Measurements from ENCODE around the gene MAP1LC3B. TPM values are rescaled to one million over a fixed set of nuclear protein-coding genes. Genes with fewer than 3 reads are reported as not detected.

Gene MAP1LC3B
- total and polyA plus RNA-seq, 2 of the 8 experiments (the other 6 are each of a cell fraction or from before 2014, with no cell fraction given) = 29.5 to 48.5 TPM

DNA sequence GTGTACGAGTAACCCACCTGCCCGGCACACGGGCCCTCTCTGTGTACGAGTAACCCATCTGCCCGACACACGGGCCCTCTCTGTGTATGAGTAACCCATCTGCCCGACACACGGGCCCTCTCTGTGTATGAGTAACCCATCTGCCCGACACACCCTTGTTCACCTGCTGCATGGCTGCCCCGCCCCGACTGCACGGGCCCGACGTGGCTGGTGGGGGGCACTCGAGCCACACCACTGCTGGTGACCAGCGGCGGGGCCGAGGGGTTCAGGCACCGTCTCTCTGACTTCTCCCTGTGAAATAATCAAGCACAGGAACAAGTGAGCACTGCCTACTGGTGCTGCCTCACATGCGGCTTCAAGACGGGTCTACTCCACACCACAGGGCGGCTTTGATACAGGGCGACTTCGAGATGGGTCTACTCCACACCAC is 22.1 kb downstream of the MAP1LC3B start (continued):
- TF ChIP-seq SUZ12 (IDR thresholded peaks at IDR 0.05; ENCODE audit: low read length) = no peak
- TF ChIP-seq SP4 (IDR thresholded peaks at IDR 0.05; ENCODE audit: low read length) = no peak
- no peak for TF ChIP-seq SAP30 (IDR thresholded peaks at IDR 0.05; ENCODE audit: insufficient read depth, insufficient replicate concordance, low read length)
- TF ChIP-seq CHD2 (IDR thresholded peaks at IDR 0.05; ENCODE audit: low read length) = no peak
- no peak for TF ChIP-seq CHD7 (IDR thresholded peaks at IDR 0.05; ENCODE audit: insufficient replicate concordance, low read length)
- no peak for TF ChIP-seq TAF1 (IDR thresholded peaks at IDR 0.05; ENCODE audit: low read depth, low read length)
